HTR-8/SVneo (cell line): ENCODE measurements around the gene USP8.
A peak's percentile ranks its signal among the peaks of the same experiment; 100 is the strongest.
"Not testable (repeated sequence)": the region's sequence is repeated elsewhere in the genome, so short reads cannot be mapped to it uniquely, and the experiment has no call there.

Experiments used
- DNase-seq: peaks from one replicate; pipeline ENCODE4 v3.0.0; 2011; ENCODE audit warnings: low spot score, mixed read lengths; ENCODE audit not compliant: insufficient read length
- FAIRE-seq: peaks from 2 replicates; lab custom pipeline; 2011; peaks lifted over from hg19 to GRCh38; lab: Jason Lieb, UNC

USP8 gene

GRCh38 chr15:50424066-50424890 is at the start of gene USP8:
Gene USP8 (plus strand): TSS chr15:50424405. CDS start chr15:50439074, 14,669 bp downstream.
- peak; percentile 92 for FAIRE-seq
- peak; percentile 93 for DNase-seq

- FAIRE-seq (no peak), DNase-seq (no peak)
These were observed 46.1 kb upstream of the USP8 start for GRCh38 chr15:50377867-50378751.

DNA sequence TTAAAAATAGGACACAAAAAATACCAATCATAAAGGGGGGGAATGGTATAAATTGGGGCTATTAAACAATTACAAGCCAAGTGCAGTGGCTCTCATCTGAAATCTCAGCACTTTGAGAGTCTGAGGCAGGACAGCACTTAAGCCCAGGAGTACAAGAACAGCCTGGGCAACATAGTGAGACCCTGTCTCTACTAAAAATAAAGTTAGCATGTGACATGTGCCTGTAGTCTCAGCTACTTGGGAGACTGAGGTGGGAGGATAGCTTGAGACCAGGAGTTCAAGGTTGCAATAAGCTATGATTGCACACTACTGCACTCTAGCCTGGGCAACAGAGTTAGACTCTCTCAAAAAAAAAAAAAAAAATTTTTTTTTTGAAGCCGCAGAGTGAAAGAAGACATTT is 45.4 kb upstream of the USP8 start:
- FAIRE-seq (no peak), DNase-seq (no peak)

- FAIRE-seq, DNase-seq: not testable (repeated sequence)
These were observed 44.8 kb upstream of the USP8 start for GRCh38 chr15:50379413-50379812.

GRCh38 chr15:50380089-50380488 is 44.1 kb upstream of the USP8 start:
- no peak for FAIRE-seq

GRCh38 chr15:50381438-50381837 is 42.8 kb upstream of the USP8 start:
- FAIRE-seq: no peak

More at GRCh38 chr15:50380089-50380488, 44.1 kb upstream of the USP8 start:
- DNase-seq: no peak

DNA sequence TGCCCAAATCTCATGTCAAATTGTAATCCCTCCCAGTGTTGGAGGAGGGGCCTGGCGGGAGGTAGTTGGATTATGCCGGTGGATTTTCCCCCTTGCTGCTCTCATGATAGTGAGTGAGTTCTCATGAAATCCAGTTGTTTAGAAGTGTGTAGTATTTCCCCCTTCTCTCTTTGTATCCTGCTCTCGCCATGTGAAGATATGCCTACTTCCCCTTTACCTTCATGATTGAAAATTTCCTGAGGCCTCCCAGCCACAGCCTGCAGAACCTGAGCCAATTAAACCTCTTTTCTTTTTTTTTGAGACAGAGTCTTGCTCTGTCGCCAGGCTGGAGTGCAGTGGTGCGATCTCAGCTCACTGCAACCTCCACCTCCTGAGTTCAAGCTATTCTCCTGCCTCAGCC is 41.8 kb upstream of the USP8 start:
- DNase-seq, FAIRE-seq: not testable (repeated sequence)

More at GRCh38 chr15:50381438-50381837, 42.8 kb upstream of the USP8 start:
- DNase-seq: no peak

DNA sequence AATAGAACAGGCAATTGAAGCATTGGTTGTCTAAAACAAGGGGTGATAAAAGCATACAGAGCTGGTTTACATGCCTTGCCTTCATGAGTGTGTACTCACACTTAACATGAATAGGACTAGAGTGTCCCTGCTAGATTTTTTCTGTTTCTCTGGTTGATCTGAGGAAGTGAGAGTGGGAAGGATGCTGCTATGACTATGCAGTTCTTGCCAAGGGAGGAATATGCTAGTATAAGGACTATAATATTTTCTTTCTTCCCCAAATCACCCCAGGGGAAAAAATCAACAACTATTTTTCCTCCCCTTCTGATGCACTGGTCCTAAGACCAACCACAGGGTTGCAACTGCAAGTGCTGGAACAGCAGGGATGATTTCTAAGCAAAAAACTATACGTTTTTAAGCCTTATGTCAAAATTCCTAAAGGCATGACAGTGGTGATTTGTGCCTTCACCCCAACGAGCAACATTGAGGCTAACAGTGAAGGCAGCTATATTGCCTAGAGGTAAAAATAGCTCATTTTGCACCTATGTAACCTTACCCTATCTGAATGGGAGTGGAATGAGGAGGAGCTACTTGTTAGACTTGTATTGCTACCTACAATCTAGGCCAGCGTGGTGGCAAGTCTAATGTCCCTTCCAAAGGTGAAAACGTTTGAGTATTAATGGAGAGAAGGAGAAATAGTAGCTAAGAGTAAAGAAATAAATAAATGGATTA is 33.5 kb upstream of the USP8 start:
- FAIRE-seq (no peak), DNase-seq (no peak)

GRCh38 chr15:50391561-50391960 is 32.6 kb upstream of the USP8 start:
- FAIRE-seq, DNase-seq: not testable (repeated sequence)

- DNase-seq (no peak), FAIRE-seq (no peak)
These were observed 12.3 kb upstream of the USP8 start for GRCh38 chr15:50411870-50412269.

DNA sequence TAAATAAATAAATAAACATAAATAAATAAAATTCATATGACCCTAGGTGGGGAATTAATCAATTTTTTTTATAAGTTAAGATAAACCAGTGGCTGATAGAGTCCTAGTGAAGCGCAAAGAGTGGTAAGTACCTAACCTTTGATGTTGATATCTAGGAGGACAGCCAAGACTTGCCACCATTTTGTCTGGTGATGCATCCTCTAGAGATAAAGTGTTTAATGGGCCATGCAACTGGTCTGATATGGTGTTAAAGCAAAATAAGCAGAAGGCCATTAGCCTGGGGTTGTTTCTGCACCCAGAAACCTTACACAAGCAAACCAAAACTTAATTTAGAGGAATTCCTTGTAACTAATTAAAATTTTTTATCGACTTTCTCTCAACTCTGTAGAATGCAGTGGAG is 9.6 kb upstream of the USP8 start:
- DNase-seq (no peak), FAIRE-seq (no peak)

DNA sequence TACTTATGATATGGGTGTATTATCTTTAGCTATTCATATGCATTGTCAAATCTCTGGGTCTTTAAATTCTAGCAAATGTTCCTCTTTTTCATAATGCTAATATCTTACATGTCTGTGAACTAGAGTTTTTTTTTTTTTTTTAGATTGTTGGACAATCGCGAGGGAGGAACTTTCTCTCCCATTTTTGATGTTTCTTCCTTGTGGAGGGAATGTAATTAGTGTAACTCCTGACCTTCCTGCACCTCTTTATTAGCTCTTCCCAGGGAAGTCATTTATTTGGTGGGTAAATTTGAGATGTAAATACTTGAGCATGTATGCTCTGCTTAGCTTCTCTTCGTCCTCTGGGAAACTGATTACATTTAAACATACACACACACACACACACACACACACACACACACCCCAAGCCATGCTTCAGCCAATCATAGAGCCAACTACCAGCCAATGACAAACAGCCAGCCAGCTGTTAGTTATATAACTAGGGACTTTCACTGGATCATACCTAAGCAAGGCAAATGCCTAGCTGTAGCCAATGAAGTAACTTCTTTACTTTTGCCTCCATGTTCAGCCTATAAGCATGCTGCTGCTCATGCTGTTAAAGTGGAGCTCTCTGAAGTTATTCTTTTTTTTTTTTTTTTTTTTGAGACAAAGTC is 8.3 kb upstream of the USP8 start:
- no peak for DNase-seq
- FAIRE-seq: no peak

GRCh38 chr15:50416890-50417289 is 7.3 kb upstream of the USP8 start:
- FAIRE-seq: no peak
- DNase-seq: no peak

- FAIRE-seq (no peak), DNase-seq (no peak)
These were observed 6.1 kb upstream of the USP8 start for GRCh38 chr15:50418041-50418583.

DNA sequence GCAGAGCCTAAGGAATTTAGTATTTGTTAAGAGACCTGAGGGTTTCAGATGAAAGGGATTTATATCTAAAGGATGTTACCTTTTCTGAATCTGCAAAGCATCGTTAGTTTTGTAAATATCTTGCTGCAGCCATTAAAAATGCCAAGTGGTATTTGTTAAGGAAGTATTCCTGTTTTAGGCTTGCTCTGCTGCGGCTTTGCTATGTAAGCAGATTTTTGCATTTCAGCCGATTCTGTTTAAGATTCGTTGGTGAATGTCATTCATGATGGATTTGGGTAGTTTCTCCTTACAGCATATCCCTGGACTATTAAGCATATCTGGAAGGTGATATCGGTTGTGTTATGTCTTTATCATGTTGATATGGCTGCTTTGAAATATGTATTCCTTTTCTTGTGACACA is 1.0 kb downstream of the USP8 start:
- FAIRE-seq (no peak), DNase-seq (no peak)

- not testable (repeated sequence) for DNase-seq, FAIRE-seq
These were observed 1.6 kb downstream of the USP8 start for GRCh38 chr15:50425678-50426246.

GRCh38 chr15:50426428-50426827 is 2.2 kb downstream of the USP8 start:
- DNase-seq (no peak), FAIRE-seq (no peak)

DNA sequence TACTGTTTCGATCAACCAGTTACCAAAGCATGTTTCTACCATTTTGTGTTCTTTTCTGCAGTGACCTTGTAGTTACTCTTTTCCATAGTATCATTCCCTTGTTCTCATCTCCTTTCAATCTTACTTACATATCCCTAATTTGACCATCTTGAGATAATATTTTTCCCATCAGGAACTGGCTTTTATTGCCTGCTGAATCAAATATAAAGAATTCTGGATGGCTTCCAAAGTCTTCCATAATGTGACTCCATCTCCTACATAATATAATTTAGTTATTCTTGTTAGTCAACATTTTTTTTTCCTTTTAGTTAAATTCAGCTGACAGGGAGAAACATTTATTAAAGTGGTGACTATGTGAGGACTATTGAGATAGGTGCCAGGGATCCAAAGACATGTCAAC is 7.0 kb downstream of the USP8 start:
- FAIRE-seq: no peak
- no peak for DNase-seq

GRCh38 chr15:50432230-50432629 is 8.0 kb downstream of the USP8 start:
- DNase-seq (no peak), FAIRE-seq (no peak)
